NB4 (cell line): ENCODE measurements around the gene IFT57.

Experiments used
- CTCF ChIP-seq: IDR thresholded peaks from one replicate; pipeline ENCODE4 v1.5.1; 2012; ENCODE audit warnings: low read depth, low read length
- MAX ChIP-seq: IDR thresholded peaks from 2 replicates; pipeline ENCODE4 v1.6.1; 2011; ENCODE audit warnings: low read depth, low read length
- MYC ChIP-seq: IDR thresholded peaks from 2 replicates; pipeline ENCODE4 v1.6.1; 2011; ENCODE audit warnings: low read depth, low read length
- POLR2A ChIP-seq: IDR thresholded peaks from 2 replicates; pipeline ENCODE4 v1.6.1; 2011; ENCODE audit warnings: mild to moderate bottlenecking; ENCODE audit not compliant: insufficient read length; ENCODE audit errors: extremely low read depth

DNA sequence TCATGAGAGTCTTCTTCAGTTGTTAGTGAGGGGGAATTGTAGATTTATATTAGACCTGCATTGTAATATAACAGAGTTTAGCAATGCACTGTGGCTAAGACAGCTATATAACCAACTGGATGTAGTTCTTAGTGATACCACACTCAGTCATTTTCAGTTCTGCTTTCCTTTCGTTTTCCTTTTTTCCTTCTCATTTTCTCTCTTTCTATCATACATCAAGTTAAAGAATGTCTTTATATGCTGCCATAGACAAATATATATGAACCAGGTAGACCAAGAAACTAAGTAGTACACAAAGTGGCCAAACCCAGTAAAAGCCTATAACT, 87.7 kb downstream of the IFT57 start:
- TF ChIP-seq MAX (no peak), POLR2A (no peak), CTCF (no peak), MYC (no peak)
